ENCODE data around the gene COMMD1.

The COMMD1 gene

DNA sequence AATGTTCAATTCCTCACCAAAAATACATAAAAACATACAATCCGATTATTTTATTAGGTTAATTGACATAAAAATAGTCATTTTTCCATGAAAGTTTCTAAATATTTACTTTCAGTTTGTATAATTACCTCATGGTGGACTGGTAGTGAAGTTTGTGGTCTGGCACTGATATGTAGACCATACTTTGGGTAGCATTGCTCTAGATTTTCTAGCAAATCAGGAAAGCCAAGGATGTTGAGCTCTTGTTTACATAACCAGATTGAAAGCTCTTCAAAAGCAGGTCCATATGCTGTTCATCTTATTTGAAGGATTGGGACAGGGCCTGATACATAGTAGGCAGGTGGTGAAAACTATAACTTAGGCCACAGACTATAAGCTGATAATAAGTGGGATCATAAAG is 61.8 kb downstream of the COMMD1 start:
- Histone ChIP-seq H3K27me3 (ENCODE audit: control insufficient read depth, insufficient read depth, low read length) (no peaks in the 10 kb centered on the region), H3K4me1 (ENCODE audit: control insufficient read depth, insufficient read depth, low read length) (no peaks in the 10 kb centered on the region; the same call in 1 of the 2 replicates), H3K9me3 (ENCODE audit: control insufficient read depth, insufficient read depth, low read length) (no peaks in the 10 kb centered on the region), H3K36me3 (ENCODE audit: control insufficient read depth, insufficient read depth, low read length) (no peaks in the 10 kb centered on the region), H3K4me3 (ENCODE audit: low read length) (no peak overlapping the region), H3K27ac (ENCODE audit: low read length) (no peak overlapping the region)
- DNase-seq (ENCODE audit: low read depth, low spot score) = no peak
- 100% methylated on average over 1 of the region's 1 CpG for WGBS (ENCODE audit: insufficient coverage, insufficient read length)

GRCh38 chr2:61969376-61969775 is 63.9 kb downstream of the COMMD1 start:
- Histone ChIP-seq H3K9me3 (ENCODE audit: control insufficient read depth, insufficient read depth, low read length) (no peaks in the 10 kb centered on the region), H3K4me3 (ENCODE audit: low read length) (no peak overlapping the region), H3K27me3 (ENCODE audit: control insufficient read depth, insufficient read depth, low read length) (no peaks in the 10 kb centered on the region), H3K4me1 (ENCODE audit: control insufficient read depth, insufficient read depth, low read length) (peaks cover 1% of the 10 kb centered on the region), H3K36me3 (ENCODE audit: control insufficient read depth, insufficient read depth, low read length) (no peaks in the 10 kb centered on the region), H3K27ac (ENCODE audit: low read length) (no peak overlapping the region)
- DNase-seq (ENCODE audit: low read depth, low spot score) = no peak
- no CpG with 5 or more reads among the region's 1 CpG for WGBS (ENCODE audit: insufficient coverage, insufficient read length)

- H3K27me3 ChIP-seq (ENCODE audit: control insufficient read depth, insufficient read depth, low read length) = no peaks in the 10 kb centered on the region
These were observed 65.5 kb downstream of the COMMD1 start for GRCh38 chr2:61970807-61971556.

DNA sequence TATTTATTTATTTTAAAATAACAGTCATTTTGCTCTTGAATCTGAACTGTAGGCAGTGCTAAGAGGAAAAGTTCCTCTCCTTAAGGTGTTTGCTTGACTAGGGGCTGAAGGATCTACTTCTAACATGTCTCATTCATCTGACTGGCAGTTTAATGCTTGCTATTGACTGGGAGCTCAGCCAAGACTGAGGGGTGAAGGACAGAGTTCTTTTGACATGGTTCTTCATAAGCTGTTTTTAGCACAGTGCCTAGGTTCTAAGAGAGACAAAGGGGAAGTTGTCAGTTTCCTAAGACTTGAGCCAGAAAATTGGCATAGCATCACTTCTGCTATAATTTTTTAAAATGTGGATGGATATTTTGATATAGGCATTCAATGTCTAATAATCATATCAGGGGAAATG is 73.0 kb downstream of the COMMD1 start:
- H3K9me3 ChIP-seq (ENCODE audit: control insufficient read depth, insufficient read depth, low read length) = no peaks in the 10 kb centered on the region
- H3K27ac ChIP-seq (ENCODE audit: low read length) = no peak overlapping the region
- no peak overlapping the region for H3K4me3 ChIP-seq (ENCODE audit: low read length)
- H3K4me1 ChIP-seq (ENCODE audit: control insufficient read depth, insufficient read depth, low read length) = no peaks in the 10 kb centered on the region; the same call in 1 of the 2 replicates
- no peaks in the 10 kb centered on the region for H3K36me3 ChIP-seq (ENCODE audit: control insufficient read depth, insufficient read depth, low read length)
- DNase-seq (ENCODE audit: low read depth, low spot score) = no peak
- H3K27me3 ChIP-seq (ENCODE audit: control insufficient read depth, insufficient read depth, low read length) = no peaks in the 10 kb centered on the region

More at GRCh38 chr2:61970807-61971556, 65.5 kb downstream of the COMMD1 start:
- Histone ChIP-seq H3K36me3 (ENCODE audit: control insufficient read depth, insufficient read depth, low read length) (no peaks in the 10 kb centered on the region), H3K27ac (ENCODE audit: low read length) (no peak overlapping the region), H3K9me3 (ENCODE audit: control insufficient read depth, insufficient read depth, low read length) (no peaks in the 10 kb centered on the region), H3K4me1 (ENCODE audit: control insufficient read depth, insufficient read depth, low read length) (peaks cover 1% of the 10 kb centered on the region), H3K4me3 (ENCODE audit: low read length) (no peak overlapping the region; the same call in 1 of the 2 replicates)
- no peak for DNase-seq (ENCODE audit: low read depth, low spot score)
- WGBS (ENCODE audit: insufficient coverage, insufficient read length) = no CpG with 5 or more reads among the region's 14 CpGs

GRCh38 chr2:61980758-61981157 is 75.3 kb downstream of the COMMD1 start:
- no peaks in the 10 kb centered on the region for H3K4me1 ChIP-seq (ENCODE audit: control insufficient read depth, insufficient read depth, low read length)
- H3K36me3 ChIP-seq (ENCODE audit: control insufficient read depth, insufficient read depth, low read length) = no peaks in the 10 kb centered on the region
- H3K9me3 ChIP-seq (ENCODE audit: control insufficient read depth, insufficient read depth, low read length) = no peaks in the 10 kb centered on the region
- no peak overlapping the region for H3K27ac ChIP-seq (ENCODE audit: low read length)
- DNase-seq (ENCODE audit: low read depth, low spot score) = no peak
- no peak overlapping the region for H3K4me3 ChIP-seq (ENCODE audit: low read length)
- no CpG with 5 or more reads among the region's 1 CpG for WGBS (ENCODE audit: insufficient coverage, insufficient read length)
- H3K27me3 ChIP-seq (ENCODE audit: control insufficient read depth, insufficient read depth, low read length) = no peaks in the 10 kb centered on the region

GRCh38 chr2:61984682-61985081 is 79.2 kb downstream of the COMMD1 start:
- H3K4me3 ChIP-seq (ENCODE audit: low read length) = no peak overlapping the region
- H3K27ac ChIP-seq (ENCODE audit: low read length) = no peak overlapping the region
- no peaks in the 10 kb centered on the region for H3K36me3 ChIP-seq (ENCODE audit: control insufficient read depth, insufficient read depth, low read length)
- H3K27me3 ChIP-seq (ENCODE audit: control insufficient read depth, insufficient read depth, low read length) = no peaks in the 10 kb centered on the region
- DNase-seq (ENCODE audit: low read depth, low spot score) = no peak
- no peaks in the 10 kb centered on the region for H3K4me1 ChIP-seq (ENCODE audit: control insufficient read depth, insufficient read depth, low read length)
- WGBS (ENCODE audit: insufficient coverage, insufficient read length) = no CpG with 5 or more reads among the region's 1 CpG
- H3K9me3 ChIP-seq (ENCODE audit: control insufficient read depth, insufficient read depth, low read length) = no peaks in the 10 kb centered on the region

- no CpG with 5 or more reads among the region's 6 CpGs for WGBS (ENCODE audit: insufficient coverage, insufficient read length)
- no peaks in the 10 kb centered on the region for H3K4me1 ChIP-seq (ENCODE audit: control insufficient read depth, insufficient read depth, low read length)
These were observed 83.2 kb downstream of the COMMD1 start for GRCh38 chr2:61988462-61989366.

DNA sequence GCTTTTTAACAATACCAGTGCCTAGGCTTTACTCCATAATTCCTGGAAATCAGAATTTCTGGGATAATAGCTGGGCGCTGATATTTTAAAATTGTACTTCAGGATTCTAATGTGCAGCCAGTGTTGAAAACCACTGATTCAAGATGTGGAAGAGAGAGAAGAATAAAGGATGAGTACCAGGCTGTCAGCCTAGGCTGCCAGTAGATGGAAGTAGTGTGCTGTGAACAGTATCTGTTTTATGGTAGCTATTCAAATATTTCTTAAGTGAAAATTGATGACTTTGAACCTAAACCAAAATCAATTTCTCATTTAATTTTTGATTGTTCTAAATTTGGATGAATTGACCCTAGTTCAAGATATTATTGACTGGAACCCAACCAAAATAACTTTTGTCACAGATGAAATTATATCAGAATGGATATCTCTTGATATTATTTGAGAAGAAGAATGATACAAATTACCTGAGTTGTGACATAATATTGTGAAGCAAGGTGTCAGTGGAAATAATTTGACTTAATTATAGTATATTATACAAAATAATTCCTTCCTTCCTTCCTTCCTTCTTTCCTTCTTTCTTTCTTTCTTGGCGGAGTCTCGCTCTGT is 88.0 kb downstream of the COMMD1 start:
- Histone ChIP-seq H3K27me3 (ENCODE audit: control insufficient read depth, insufficient read depth, low read length) (no peaks in the 10 kb centered on the region), H3K36me3 (ENCODE audit: control insufficient read depth, insufficient read depth, low read length) (no peaks in the 10 kb centered on the region), H3K27ac (ENCODE audit: low read length) (no peak overlapping the region), H3K4me1 (ENCODE audit: control insufficient read depth, insufficient read depth, low read length) (no peaks in the 10 kb centered on the region), H3K9me3 (ENCODE audit: control insufficient read depth, insufficient read depth, low read length) (no peaks in the 10 kb centered on the region), H3K4me3 (ENCODE audit: low read length) (no peak overlapping the region)
- DNase-seq (ENCODE audit: low read depth, low spot score) = no peak
- no CpG with 5 or more reads among the region's 3 CpGs for WGBS (ENCODE audit: insufficient coverage, insufficient read length)

More at GRCh38 chr2:61988462-61989366, 83.2 kb downstream of the COMMD1 start:
- no peak for DNase-seq (ENCODE audit: low read depth, low spot score)
- Histone ChIP-seq H3K27ac (ENCODE audit: low read length) (no peak overlapping the region), H3K4me3 (ENCODE audit: low read length) (no peak overlapping the region), H3K36me3 (ENCODE audit: control insufficient read depth, insufficient read depth, low read length) (no peaks in the 10 kb centered on the region), H3K27me3 (ENCODE audit: control insufficient read depth, insufficient read depth, low read length) (no peaks in the 10 kb centered on the region), H3K9me3 (ENCODE audit: control insufficient read depth, insufficient read depth, low read length) (no peaks in the 10 kb centered on the region)

DNA sequence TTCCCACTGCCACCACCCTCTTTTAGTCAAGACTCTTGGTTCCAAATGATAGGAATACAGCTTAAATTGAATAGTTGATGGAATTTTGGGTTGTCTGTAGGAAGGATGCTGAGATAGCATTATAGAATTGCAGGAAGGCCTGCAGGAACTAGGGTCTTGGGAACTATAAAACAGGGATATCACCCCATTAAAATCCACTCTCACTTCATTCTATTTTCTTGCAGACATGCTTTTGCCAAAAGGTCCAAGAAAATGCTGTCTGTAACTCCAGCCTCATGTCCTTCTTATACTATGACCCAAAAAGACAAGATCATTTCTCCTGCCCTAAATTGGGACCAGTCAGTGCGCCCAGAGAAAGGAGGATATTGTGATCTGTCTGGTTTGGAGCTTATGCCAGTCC is 89.1 kb downstream of the COMMD1 start:
- Histone ChIP-seq H3K27ac (ENCODE audit: low read length) (no peak overlapping the region), H3K36me3 (ENCODE audit: control insufficient read depth, insufficient read depth, low read length) (no peaks in the 10 kb centered on the region), H3K27me3 (ENCODE audit: control insufficient read depth, insufficient read depth, low read length) (no peaks in the 10 kb centered on the region), H3K4me1 (ENCODE audit: control insufficient read depth, insufficient read depth, low read length) (no peaks in the 10 kb centered on the region), H3K9me3 (ENCODE audit: control insufficient read depth, insufficient read depth, low read length) (no peaks in the 10 kb centered on the region), H3K4me3 (ENCODE audit: low read length) (no peak overlapping the region)
- no peak for DNase-seq (ENCODE audit: low read depth, low spot score)
- no CpG with 5 or more reads among the region's 1 CpG for WGBS (ENCODE audit: insufficient coverage, insufficient read length)

- DNase-seq (ENCODE audit: low read depth, low spot score) = no peak
These were observed 89.6 kb downstream of the COMMD1 start for GRCh38 chr2:61995065-61995464.

More at GRCh38 chr2:61995065-61995464, 89.6 kb downstream of the COMMD1 start:
- Histone ChIP-seq H3K9me3 (ENCODE audit: control insufficient read depth, insufficient read depth, low read length) (no peaks in the 10 kb centered on the region), H3K36me3 (ENCODE audit: control insufficient read depth, insufficient read depth, low read length) (no peaks in the 10 kb centered on the region), H3K4me3 (ENCODE audit: low read length) (no peak overlapping the region), H3K27me3 (ENCODE audit: control insufficient read depth, insufficient read depth, low read length) (no peaks in the 10 kb centered on the region), H3K27ac (ENCODE audit: low read length) (no peak overlapping the region), H3K4me1 (ENCODE audit: control insufficient read depth, insufficient read depth, low read length) (no peaks in the 10 kb centered on the region)
- no CpG with 5 or more reads among the region's 4 CpGs for WGBS (ENCODE audit: insufficient coverage, insufficient read length)
